Esophagus squamous epithelium (tissue), 5 donors: ENCODE results near the gene LTBP1. TPM values are rescaled to one million over a fixed set of nuclear protein-coding genes. Genes with fewer than 3 reads are reported as not detected.

ENCODE experiments used
- DNase-seq: peaks from one replicate; lab custom pipeline; 2025; lab: John Stamatoyannopoulos, UW
- H3K27ac ChIP-seq, 4 donors: fragments of 200-600 bp; sonication (generic); one replicate each; pipeline ENCODE4 v1.5.1; 2016 to 2019; ENCODE audit warnings: mild to moderate bottlenecking in 1 of 4
- H3K27me3 ChIP-seq, 4 donors: fragments of 200-600 bp; sonication (generic); 1 replicate in 3 of 4; 2 replicates in 1 of 4; pipeline versions ENCODE4 v1.5.1 to v1.6.0; 2017 to 2021; ENCODE audit warnings: antibody characterized with exemption in 1 of 4
- H3K36me3 ChIP-seq, 3 donors: fragments of 200-600 bp; sonication (generic); one replicate each; pipeline ENCODE4 v1.5.1; 2016 to 2019
- H3K4me1 ChIP-seq, 3 donors: fragments of 200-600 bp; sonication (generic); one replicate each; pipeline ENCODE4 v1.5.1; 2017 to 2019
- H3K4me3 ChIP-seq, 4 donors: fragments of 200-600 bp; sonication (generic); 1 replicate in 3 of 4; 2 replicates in 1 of 4; pipeline ENCODE4 v1.5.1; 2016 to 2019; ENCODE audit warnings: mild to moderate bottlenecking in 2 of 4, moderate library complexity in 1 of 4
- H3K9me3 ChIP-seq, 3 donors: fragments of 200-600 bp; sonication (generic); one replicate each; pipeline ENCODE4 v1.5.1; 2016 to 2019
- POLR2A ChIP-seq, 4 donors: fragments of 450-650 bp; IDR thresholded peaks; one replicate each; pipeline ENCODE4 v1.6.1; 2017; ENCODE audit warnings: antibody characterized with exemption in 4 of 4, mild to moderate bottlenecking in 4 of 4, moderate library complexity in 3 of 4
- WGBS, 2 donors: methylation state at CpG; one replicate each; pipeline ENCODE4 v1.1.5; 2018; 5-methylcytosine and 5-hydroxymethylcytosine counted together
- intact Hi-C: fragments of 100-400 bp; cut with DNase I; formaldehyde crosslinking; loops from one replicate; pipeline ENCODE4 v1.15.0; 2022
- total RNA-seq, 4 donors: library from RNA; depleted of rRNA; stranded (reverse); fragments of >200 nt; gene quantifications; one replicate each; pipeline ENCODE4 v1.1.0, GENCODE V29; 2016
- TF ChIP-seq, protein P1 (sequence below), 6 experiments: fragments of 450-650 bp in 4 of 6; fragments of 200-600 bp in 2 of 6; sonication (generic) in 2 of 6; IDR thresholded peaks; one replicate each; pipeline ENCODE4 v1.5.1; 2016 to 2019; ENCODE audit warnings: antibody characterized with exemption in 6 of 6, mild to moderate bottlenecking in 4 of 6, moderate library complexity in 4 of 6
- donor health status: DM: yes; HTN: yes; CAD: no.

LTBP1 gene
- total RNA-seq, 4 donors from 2014 or later, result 5.5 to 69.4 (median 32.6) TPM

DNA sequence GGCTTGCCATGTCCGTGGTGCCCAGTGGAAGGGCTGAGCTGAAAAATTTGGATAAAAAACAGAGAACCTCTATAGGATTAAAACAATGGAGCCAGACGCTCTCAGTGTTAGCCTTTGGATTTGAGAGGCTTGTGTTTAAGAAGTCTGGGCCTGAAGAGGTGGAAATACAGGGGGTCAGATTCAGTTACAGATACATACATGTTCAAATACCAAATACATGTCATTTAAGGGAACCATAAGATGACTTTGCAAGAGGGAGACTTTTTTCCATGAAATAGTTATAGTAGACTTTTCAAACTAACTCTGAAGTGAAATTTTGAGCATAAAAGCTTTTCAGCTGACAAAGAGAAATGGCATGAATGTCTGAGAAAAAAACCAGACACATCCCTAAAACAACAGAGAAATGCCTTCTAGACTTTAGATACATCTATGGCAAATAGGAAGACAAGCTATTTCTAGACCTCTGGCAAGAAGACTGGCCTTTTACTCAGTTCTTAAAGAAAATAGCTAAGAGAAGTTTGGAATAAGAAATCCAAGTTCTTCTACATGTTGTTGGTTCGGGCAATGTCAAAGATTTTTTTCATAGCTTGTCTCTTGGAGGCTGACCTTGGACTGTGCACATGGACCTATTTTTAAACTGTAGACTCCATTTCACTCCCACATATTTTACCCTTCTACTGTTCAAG lies 112.9 kb downstream of the LTBP1 start:
- 70 to 77% methylated on average over 3 of the region's 3 CpGs for WGBS, 2 donors
- intact Hi-C loops, result no loop called here
- peak overlapping the region in 2 of 4 donors; percentile 14 to 45 for H3K27ac ChIP-seq

DNA sequence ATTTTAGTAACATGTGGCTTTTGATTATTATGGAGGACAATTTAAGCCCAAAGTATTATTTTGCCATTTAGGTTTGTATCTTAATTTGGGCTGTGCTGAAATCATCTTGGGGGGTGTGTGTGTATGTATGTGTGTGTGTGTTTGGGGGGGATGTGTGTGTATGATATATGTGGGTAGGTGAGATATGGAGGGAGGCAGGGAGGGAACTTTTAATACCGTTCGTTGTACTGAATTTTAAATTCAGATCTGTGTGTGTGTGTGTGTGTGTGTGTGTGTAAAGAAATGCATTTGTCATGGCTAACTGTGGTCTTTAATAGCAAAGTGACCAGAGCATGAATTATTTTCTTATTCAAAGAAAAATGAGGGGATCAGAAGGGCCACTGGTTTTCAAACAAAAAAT lies 113.7 kb downstream of the LTBP1 start:
- intact Hi-C loops, result no loop called here
- Histone ChIP-seq H3K4me3 (no peak overlapping the region), H3K36me3 (no peaks in the 10 kb centered on the region), H3K27ac (peak overlapping the region in 1 of 4 donors; percentile 45), H3K9me3 (no peaks in the 10 kb centered on the region), H3K4me1 (no peaks in the 10 kb centered on the region), H3K27me3 (no peaks in the 10 kb centered on the region)
- TF ChIP-seq, protein P1, sequence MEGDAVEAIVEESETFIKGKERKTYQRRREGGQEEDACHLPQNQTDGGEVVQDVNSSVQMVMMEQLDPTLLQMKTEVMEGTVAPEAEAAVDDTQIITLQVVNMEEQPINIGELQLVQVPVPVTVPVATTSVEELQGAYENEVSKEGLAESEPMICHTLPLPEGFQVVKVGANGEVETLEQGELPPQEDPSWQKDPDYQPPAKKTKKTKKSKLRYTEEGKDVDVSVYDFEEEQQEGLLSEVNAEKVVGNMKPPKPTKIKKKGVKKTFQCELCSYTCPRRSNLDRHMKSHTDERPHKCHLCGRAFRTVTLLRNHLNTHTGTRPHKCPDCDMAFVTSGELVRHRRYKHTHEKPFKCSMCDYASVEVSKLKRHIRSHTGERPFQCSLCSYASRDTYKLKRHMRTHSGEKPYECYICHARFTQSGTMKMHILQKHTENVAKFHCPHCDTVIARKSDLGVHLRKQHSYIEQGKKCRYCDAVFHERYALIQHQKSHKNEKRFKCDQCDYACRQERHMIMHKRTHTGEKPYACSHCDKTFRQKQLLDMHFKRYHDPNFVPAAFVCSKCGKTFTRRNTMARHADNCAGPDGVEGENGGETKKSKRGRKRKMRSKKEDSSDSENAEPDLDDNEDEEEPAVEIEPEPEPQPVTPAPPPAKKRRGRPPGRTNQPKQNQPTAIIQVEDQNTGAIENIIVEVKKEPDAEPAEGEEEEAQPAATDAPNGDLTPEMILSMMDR (IDR thresholded peaks at IDR 0.05), result no peak
- TF ChIP-seq POLR2A (IDR thresholded peaks at IDR 0.05), result no peak
- WGBS, 2 donors, result 61 to 92% methylated on average over 2 of the region's 2 CpGs
- no peak for DNase-seq

More for the DNA sequence above, 112.9 kb downstream of the LTBP1 start:
- Histone ChIP-seq H3K27me3 (no peaks in the 10 kb centered on the region), H3K4me3 (no peak overlapping the region), H3K4me1 (no peaks in the 10 kb centered on the region), H3K36me3 (no peaks in the 10 kb centered on the region), H3K9me3 (no peaks in the 10 kb centered on the region)
- TF ChIP-seq, protein P1 (IDR thresholded peaks at IDR 0.05), result no peak
- no peak for TF ChIP-seq POLR2A (IDR thresholded peaks at IDR 0.05)
- no peak for DNase-seq

DNA sequence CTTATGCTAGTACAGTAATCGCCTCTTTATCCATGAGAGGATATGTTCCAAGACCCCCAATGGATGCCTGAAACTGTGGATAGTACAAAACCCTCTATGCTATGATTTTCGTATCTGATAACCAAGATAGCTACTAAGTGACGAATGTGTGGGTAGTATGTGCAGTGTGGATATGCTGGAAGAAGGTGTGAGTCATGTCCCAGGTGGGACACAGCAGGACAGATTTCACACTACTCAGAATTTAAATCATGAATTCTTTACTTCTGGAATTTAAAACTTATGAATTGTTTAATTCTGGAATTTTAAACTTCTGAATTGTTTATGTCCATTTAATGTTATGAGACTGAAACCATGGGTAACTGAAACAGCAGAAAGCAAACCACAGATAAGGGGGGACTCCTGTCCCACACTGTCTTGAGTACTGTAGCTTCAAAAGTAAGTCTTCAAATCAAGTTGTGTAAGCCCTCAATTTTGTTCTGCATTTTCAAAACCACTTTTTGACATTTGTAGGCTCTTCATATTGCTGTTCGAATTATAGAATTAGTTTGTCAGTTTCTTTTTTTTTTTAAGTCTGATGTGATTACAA lies 116.0 kb downstream of the LTBP1 start:
- Histone ChIP-seq H3K4me3 (no peak overlapping the region), H3K27me3 (no peaks in the 10 kb centered on the region), H3K9me3 (no peaks in the 10 kb centered on the region), H3K4me1 (no peaks in the 10 kb centered on the region), H3K36me3 (no peaks in the 10 kb centered on the region), H3K27ac (no peak overlapping the region)
- no peak for TF ChIP-seq POLR2A (IDR thresholded peaks at IDR 0.05)
- TF ChIP-seq, protein P1 (IDR thresholded peaks at IDR 0.05), result no peak
- WGBS, 2 donors, result 82 to 88% methylated on average over 4 of the region's 4 CpGs
- intact Hi-C loops, result no loop called here
- no peak for DNase-seq

DNA sequence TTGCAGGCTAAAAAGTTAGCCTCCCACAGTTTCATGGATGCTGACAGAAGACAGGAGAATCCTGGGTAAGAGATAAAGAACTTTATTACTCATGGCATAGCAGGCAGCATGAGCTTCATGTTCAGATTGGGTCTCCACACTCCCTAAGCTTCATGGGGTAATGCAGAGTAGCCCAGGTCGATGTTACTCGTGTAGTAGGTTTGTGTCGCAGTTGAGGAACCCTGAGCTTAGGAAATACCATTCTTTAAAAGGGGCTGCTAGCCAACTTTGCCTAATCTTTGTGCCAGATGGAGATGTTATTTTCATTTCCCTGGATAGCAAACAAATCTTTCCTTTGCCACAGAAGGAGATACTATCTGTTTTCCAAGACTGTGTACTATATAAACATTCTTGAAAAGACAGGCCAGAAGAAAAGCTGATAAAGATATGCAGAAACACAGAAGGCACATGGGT lies 117.6 kb downstream of the LTBP1 start:
- H3K36me3 ChIP-seq, result no peaks in the 10 kb centered on the region
- no peak for TF ChIP-seq POLR2A (IDR thresholded peaks at IDR 0.05)
- TF ChIP-seq, protein P1 (IDR thresholded peaks at IDR 0.05), result no peak
- 71 to 80% methylated on average over 3 of the region's 3 CpGs for WGBS, 2 donors
- H3K9me3 ChIP-seq, result no peaks in the 10 kb centered on the region
- H3K4me1 ChIP-seq, result peaks cover 0 to 7% (median 5%) of the 10 kb centered on the region in 3 donors
- no peak overlapping the region for H3K4me3 ChIP-seq
- intact Hi-C loops, result no loop called here
- no peaks in the 10 kb centered on the region for H3K27me3 ChIP-seq
- DNase-seq, result no peak
- no peak overlapping the region for H3K27ac ChIP-seq

DNA sequence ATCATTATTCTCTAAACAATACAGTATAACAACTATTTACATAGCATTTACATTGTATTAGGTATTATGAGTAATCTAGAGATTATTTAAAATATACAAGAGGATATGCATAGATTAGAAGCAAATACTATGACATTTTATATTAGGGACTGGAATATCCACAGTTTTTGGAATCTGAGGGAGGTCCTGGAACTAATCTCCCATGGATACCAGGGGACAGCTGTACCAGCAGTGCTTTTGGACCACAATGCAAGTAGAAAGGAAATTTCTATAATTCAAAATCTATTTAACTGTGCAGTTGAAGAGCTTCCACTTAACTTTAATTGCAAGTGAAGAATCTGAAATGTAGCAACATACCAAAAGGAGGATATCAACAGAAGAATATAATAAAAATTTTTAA lies 120.8 kb downstream of the LTBP1 start:
- H3K4me3 ChIP-seq, result no peak overlapping the region
- no peaks in the 10 kb centered on the region for H3K9me3 ChIP-seq
- no peaks in the 10 kb centered on the region for H3K36me3 ChIP-seq
- H3K27ac ChIP-seq, result no peak overlapping the region
- no peaks in the 10 kb centered on the region for H3K27me3 ChIP-seq
- peaks cover 0 to 25% (median 12%) of the 10 kb centered on the region in 3 donors for H3K4me1 ChIP-seq
- no peak for TF ChIP-seq POLR2A (IDR thresholded peaks at IDR 0.05)
- TF ChIP-seq, protein P1 (IDR thresholded peaks at IDR 0.05), result no peak
- no peak for DNase-seq
- intact Hi-C loops, result no loop called here
